CD4-positive, alpha-beta T cell treated with Interleukin-15 for 1 hour (primary cell): ENCODE data around the gene MYO5A.
A peak's percentile ranks its signal among the peaks of the same experiment; 100 is the strongest.

Source experiments
- DNase-seq: peaks from one replicate; pipeline ENCODE4 v3.0.0-alpha.2; 2020

The MYO5A gene

GRCh38 chr15:52284164-52284563 is 244.5 kb downstream of the MYO5A start:
- DNase-seq = no peak

GRCh38 chr15:52283281-52283680 is 245.4 kb downstream of the MYO5A start:
- DNase-seq = no peak

GRCh38 chr15:52282418-52282817 is 246.3 kb downstream of the MYO5A start:
- DNase-seq = no peak

GRCh38 chr15:52281085-52282035 is 247.3 kb downstream of the MYO5A start:
- no peak for DNase-seq

GRCh38 chr15:52280326-52281084 is 248.2 kb downstream of the MYO5A start:
- DNase-seq = no peak

GRCh38 chr15:52278636-52279367 is 249.9 kb downstream of the MYO5A start:
- no peak for DNase-seq

GRCh38 chr15:52278135-52278534 is 250.5 kb downstream of the MYO5A start:
- DNase-seq = no peak

GRCh38 chr15:52277575-52277974 is 251.1 kb downstream of the MYO5A start:
- DNase-seq = no peak

GRCh38 chr15:52276256-52276770 is 252.4 kb downstream of the MYO5A start:
- DNase-seq = no peak

GRCh38 chr15:52263563-52264282 is 265.0 kb downstream of the MYO5A start:
- DNase-seq = no peak

GRCh38 chr15:52262364-52262763 is 266.3 kb downstream of the MYO5A start:
- DNase-seq = no peak

- peak; percentile 67 for DNase-seq
Observed at GRCh38 chr15:52261498-52262242, 267.0 kb downstream of the MYO5A start.

GRCh38 chr15:52261026-52261425 is 267.7 kb downstream of the MYO5A start:
- no peak for DNase-seq

GRCh38 chr15:52259503-52259902 is 269.2 kb downstream of the MYO5A start:
- no peak for DNase-seq

GRCh38 chr15:52258461-52258860 is 270.2 kb downstream of the MYO5A start:
- DNase-seq = no peak

- no peak for DNase-seq
Observed at GRCh38 chr15:52257734-52258062, 271.0 kb downstream of the MYO5A start.
